ENCODE data around the gene BHMT. TPM values are rescaled to one million over a fixed set of nuclear protein-coding genes. Genes with fewer than 3 reads are reported as not detected.

Gene BHMT
- total RNA-seq, 1 donor from 2014 or later = not detected

GRCh38 chr5:79140553-79140952 is 28.9 kb downstream of the BHMT start:
- Histone ChIP-seq H3K9me3 (no peaks in the 10 kb centered on the region), H3K27ac (no peak overlapping the region), H3K36me3 (no peaks in the 10 kb centered on the region), H3K4me1 (no peaks in the 10 kb centered on the region), H3K4me3 (no peak overlapping the region), H3K27me3 (ENCODE audit: low read depth) (no peaks in the 10 kb centered on the region)
- TF ChIP-seq, protein P1, sequence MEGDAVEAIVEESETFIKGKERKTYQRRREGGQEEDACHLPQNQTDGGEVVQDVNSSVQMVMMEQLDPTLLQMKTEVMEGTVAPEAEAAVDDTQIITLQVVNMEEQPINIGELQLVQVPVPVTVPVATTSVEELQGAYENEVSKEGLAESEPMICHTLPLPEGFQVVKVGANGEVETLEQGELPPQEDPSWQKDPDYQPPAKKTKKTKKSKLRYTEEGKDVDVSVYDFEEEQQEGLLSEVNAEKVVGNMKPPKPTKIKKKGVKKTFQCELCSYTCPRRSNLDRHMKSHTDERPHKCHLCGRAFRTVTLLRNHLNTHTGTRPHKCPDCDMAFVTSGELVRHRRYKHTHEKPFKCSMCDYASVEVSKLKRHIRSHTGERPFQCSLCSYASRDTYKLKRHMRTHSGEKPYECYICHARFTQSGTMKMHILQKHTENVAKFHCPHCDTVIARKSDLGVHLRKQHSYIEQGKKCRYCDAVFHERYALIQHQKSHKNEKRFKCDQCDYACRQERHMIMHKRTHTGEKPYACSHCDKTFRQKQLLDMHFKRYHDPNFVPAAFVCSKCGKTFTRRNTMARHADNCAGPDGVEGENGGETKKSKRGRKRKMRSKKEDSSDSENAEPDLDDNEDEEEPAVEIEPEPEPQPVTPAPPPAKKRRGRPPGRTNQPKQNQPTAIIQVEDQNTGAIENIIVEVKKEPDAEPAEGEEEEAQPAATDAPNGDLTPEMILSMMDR (IDR thresholded peaks at IDR 0.05) = no peak
- intact Hi-C loops (cut with DNase I) = no loop called here
- DNase-seq (no peak), ATAC-seq (no peak)

- intact Hi-C loops (cut with DNase I) = no loop called here
- H3K4me3 ChIP-seq = no peak overlapping the region
- TF ChIP-seq, protein P1 (IDR thresholded peaks at IDR 0.05) = no peak
- DNase-seq (no peak), ATAC-seq (no peak)
- H3K27me3 ChIP-seq (ENCODE audit: low read depth) = no peaks in the 10 kb centered on the region
- no peaks in the 10 kb centered on the region for H3K36me3 ChIP-seq
- no peak overlapping the region for H3K27ac ChIP-seq
- no peaks in the 10 kb centered on the region for H3K4me1 ChIP-seq
- no peaks in the 10 kb centered on the region for H3K9me3 ChIP-seq
These were observed 32.2 kb downstream of the BHMT start for GRCh38 chr5:79143684-79144379.

- intact Hi-C loops (cut with DNase I) = no loop called here
- no peak overlapping the region for H3K4me3 ChIP-seq
- H3K27me3 ChIP-seq (ENCODE audit: low read depth) = no peaks in the 10 kb centered on the region
- no peak for DNase-seq
- no peaks in the 10 kb centered on the region for H3K36me3 ChIP-seq
- no peaks in the 10 kb centered on the region for H3K4me1 ChIP-seq
- H3K27ac ChIP-seq = no peak overlapping the region
- TF ChIP-seq, protein P1 (IDR thresholded peaks at IDR 0.05) = no peak
- no peak for ATAC-seq
- no peaks in the 10 kb centered on the region for H3K9me3 ChIP-seq
These were observed 35.5 kb downstream of the BHMT start for GRCh38 chr5:79147076-79147475.

DNA sequence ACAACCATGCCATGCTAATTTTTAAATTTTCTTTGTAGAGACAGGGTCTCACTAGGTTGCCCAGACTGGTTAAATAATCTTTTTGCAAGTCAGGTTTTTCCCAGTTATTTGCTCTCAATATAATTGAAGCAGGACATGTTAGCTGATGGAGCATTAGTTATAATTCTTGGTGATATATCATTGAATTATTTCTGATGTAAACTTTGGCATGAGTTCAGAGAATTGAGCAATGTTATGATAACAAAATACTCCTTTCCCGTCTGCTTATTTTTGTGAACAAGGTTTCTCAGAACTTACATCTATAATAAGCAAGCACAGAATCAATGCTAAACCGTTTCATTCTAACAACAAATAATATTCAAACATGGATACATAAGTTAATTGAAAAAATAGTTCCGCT is 37.8 kb downstream of the BHMT start:
- H3K4me1 ChIP-seq = no peaks in the 10 kb centered on the region
- H3K9me3 ChIP-seq = no peaks in the 10 kb centered on the region
- ATAC-seq (no peak), DNase-seq (no peak)
- TF ChIP-seq, protein P1 (IDR thresholded peaks at IDR 0.05) = no peak
- H3K36me3 ChIP-seq = no peaks in the 10 kb centered on the region
- H3K27me3 ChIP-seq (ENCODE audit: low read depth) = no peaks in the 10 kb centered on the region
- intact Hi-C loops (cut with DNase I) = no loop called here
- no peak overlapping the region for H3K27ac ChIP-seq
- H3K4me3 ChIP-seq = no peak overlapping the region

GRCh38 chr5:79151942-79152671 is 40.5 kb downstream of the BHMT start:
- intact Hi-C loops (cut with DNase I) = no loop called here
- TF ChIP-seq, protein P1 (IDR thresholded peaks at IDR 0.05) = no peak
- H3K9me3 ChIP-seq = no peaks in the 10 kb centered on the region

More at GRCh38 chr5:79151942-79152671, 40.5 kb downstream of the BHMT start:
- Histone ChIP-seq H3K36me3 (no peaks in the 10 kb centered on the region), H3K27me3 (ENCODE audit: low read depth) (no peaks in the 10 kb centered on the region), H3K4me1 (no peaks in the 10 kb centered on the region), H3K4me3 (no peak overlapping the region), H3K27ac (no peak overlapping the region)
- DNase-seq (no peak), ATAC-seq (no peak)
